Activated CD4-positive, CD25-positive, alpha-beta regulatory T cell (primary cell): ENCODE data around the gene SGMS1.

Experiments used
- DNase-seq, 4 experiments: peaks; one replicate each; lab custom pipeline; 2025; lab: John Stamatoyannopoulos, UW

The SGMS1 gene

DNA sequence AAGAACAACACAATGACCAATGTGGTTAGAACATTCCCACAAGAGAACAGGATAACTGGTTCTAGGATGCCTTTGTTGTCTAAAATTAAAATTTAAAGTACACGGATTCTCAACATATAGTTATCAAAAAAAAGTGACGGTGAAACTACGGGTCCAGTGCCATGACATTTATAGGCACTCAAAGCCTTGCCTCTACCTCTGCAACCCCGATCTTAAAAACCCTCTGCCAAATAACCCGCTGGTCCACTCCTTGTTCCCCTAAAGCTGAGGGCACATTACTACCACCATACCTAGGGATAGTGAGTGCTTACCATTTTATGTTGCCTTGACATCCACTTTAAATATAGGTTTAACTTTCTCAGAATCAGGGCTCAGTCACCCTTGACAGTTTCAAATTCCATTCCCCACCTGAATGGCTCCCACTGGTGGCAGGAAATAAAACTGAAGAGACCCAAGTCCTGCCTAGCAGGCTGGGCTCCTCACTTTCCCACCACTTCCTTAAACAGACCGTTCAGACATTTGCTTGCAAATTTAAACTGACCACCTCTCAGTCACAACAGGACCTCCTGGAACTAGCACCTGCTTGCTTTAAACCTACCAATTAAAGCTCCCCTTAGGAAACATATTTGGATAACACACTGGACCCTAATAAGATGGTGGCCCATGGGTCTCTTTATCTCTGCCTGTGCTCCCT is 202.6 kb downstream of the SGMS1 start:
- DNase-seq, result peak in 3 of 4 experiments; percentile 3 to 6 (median 6)

DNA sequence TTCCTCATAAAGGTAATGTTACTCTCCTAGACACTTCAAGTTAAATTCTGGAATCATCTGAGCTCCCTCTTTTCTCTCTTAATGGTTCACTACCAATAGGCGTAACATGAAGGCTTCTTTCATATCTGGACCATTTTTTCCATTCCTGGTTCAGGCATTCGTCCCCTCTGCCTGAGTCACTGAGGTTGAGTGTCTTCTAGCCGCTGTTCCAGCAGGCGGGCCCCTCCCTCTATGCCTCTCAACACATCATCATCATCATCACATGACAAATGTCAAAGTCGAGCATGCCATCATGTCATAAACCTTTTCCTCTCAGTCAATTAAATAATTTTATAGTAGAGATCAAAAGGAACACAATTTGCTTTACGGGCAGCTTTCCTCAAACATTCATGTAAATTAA is 203.6 kb downstream of the SGMS1 start:
- no peak for DNase-seq

- DNase-seq, result no peak
Observed at GRCh38 chr10:50419756-50420155, 204.0 kb downstream of the SGMS1 start.

DNA sequence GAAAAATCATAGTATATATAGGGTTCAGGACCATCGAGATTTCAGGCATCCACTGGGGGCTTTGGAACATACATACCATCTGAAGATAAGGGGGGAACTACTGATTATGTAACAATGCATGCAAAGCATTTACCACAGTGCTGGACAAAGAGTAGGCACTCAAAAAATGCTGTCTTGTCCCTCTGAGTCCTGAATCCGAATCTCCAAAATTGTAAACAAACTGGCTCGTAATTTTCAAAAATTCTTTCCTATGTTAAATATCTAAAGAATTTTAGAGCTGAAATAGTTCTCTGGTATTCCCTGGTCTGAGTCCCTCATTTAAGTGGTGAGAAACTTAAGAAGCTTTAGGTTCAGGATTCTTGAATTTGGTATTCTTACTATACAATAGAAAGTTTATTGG is 204.7 kb downstream of the SGMS1 start:
- no peak for DNase-seq

DNA sequence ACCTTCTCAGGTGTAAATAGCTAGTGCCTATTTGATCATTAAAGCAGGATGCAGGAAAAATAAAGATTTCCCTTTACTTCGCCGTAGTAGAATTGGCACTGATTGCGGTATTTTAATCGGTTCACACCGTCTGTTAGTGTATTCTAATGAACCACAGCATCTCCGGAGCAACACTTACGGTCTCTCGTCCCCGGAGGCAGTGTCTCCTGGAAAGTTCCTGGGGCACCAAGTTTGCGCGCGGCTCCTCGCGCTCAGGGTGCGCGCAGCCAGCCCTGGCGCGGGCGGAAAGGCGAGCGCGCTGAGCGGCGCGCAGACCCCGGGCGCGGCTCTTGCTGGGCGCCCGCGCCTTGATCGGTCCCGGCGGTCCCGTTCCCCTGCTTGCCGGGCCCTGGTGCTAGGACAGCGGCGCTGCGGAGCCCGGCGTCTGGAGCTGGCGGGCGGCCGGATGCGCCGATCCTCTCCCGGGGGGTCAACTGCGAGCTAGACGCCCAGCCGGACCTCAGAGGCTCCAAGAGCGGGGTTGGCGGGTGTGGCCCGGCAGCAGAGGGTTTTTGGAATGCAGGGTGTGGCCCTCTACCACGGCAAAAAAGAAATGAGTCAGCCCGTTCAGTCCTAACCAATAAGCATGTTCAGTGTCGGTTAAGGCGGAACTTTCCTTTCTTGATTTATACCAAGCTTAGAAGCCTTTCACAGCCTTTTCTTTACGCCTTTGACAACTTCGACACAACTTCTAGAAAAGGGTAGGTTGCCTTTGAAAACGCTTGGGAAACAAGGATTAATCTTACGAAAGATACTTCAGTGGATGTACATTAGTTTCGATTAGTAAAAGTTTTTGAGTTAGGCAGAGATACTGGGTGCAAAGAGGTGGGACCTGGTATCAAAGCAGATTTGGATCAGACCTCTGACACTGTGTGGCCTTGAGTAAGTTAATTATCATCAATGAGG is 205.6 kb downstream of the SGMS1 start:
- DNase-seq, result peak in 2 of 4 experiments; percentile 19 to 23

DNA sequence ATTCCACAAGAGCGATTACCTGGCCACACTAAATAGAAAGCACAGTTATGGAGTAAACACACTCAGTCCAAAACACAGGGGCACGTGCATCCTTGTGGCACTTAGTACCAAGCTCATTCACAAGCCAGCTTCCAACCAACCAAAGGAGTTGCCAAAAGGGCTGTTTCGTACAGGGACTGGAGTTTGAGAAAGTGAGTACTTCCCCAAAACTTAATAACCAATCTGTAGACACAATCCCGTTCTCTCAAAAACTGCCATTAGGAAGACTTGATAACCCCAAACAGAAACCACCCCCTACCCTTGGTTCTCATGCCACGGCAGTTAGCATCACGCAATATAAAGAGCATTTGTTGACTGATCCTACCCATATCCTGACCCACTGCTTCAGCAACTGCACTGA is 206.3 kb downstream of the SGMS1 start:
- no peak for DNase-seq

DNA sequence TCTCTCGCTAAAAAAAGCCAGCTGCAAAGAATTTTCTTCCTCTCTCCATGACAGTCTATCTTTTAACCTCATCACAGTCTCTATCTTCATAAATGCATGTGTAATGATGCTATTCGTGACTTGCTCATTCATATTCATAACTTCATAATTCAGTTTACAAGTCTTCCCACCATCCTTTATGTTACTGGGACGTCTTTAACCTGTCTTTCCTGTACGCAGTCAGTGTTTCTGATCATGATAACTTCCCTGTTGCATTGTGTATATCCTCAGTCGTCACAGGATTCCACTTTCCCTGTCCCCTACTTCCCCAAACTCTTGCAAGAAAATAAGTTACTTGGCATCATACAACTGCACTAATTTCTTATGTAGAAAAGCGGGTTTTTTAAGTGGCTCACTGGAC is 206.9 kb downstream of the SGMS1 start:
- DNase-seq, result no peak

DNA sequence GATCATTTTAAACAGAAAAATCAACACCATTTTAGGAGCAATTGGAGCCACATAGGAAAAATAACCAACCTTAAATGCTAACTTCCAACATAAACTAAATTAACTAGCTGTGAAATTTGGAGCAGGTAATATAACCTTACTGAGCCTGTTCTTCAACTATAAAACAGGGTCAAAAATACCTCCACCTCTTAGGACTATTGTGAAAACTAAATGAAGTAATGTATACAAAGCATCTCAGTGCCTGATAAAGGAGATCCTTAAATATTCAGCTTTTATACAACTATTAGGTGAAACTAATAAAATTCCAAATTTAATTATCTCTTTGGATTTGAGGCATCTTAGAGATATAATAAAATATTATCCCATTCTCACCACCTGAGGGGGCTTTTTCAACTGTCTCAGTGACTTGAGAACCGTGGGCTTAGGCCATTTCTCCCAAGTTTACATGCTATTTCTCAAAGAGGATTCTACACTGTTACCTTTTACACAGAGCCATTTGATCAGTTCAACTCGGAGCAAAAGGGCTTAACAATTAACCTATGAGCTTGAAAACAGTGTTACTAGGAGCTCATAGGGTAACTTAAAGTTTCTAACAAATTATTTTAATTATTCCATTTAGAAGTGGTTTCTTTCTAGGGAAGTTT is 207.5 kb downstream of the SGMS1 start:
- DNase-seq, result no peak

DNA sequence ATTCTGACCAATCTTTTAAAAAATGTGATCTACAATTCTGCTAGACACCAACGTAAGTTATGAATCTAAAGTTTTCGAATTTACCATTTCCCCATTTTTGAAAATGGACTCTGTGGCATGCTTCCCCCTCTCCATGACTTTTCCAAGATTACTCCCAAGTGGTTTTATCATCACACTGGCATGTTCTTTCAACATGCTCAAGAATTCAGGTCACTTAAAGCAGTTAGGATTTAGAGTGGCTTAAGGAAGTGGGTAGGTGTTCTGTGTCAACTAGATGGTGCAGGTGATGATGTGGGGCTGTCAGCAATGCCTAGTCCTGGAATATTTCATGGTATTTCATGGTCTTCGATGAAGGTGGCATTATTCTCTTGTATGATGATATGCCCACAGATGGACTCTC is 208.5 kb downstream of the SGMS1 start:
- DNase-seq, result no peak

GRCh38 chr10:50410066-50410811 is 213.5 kb downstream of the SGMS1 start:
- DNase-seq, result no peak

GRCh38 chr10:50407076-50407801 is 216.5 kb downstream of the SGMS1 start:
- no peak for DNase-seq

- no peak for DNase-seq
Observed at GRCh38 chr10:50406457-50407070, 217.2 kb downstream of the SGMS1 start.

DNA sequence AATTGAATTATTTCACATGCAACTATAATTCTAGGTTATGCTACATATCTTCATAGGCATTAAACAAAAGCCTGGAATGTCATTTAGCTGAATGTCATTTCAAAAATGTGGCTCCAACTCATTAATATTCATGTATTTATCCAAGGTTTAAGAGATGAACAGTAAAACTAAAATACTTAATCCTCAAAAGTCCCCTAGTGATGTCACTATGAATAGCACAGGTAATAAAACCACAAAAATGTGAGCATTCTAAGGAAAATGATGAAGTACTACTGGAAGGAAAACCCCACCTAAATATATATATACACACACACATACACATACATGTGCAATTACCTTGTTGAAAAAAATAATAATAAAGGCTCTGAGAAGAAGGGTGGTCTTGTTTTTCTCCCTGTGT is 218.0 kb downstream of the SGMS1 start:
- DNase-seq, result no peak

- no peak for DNase-seq
Observed at GRCh38 chr10:50404021-50404773, 219.6 kb downstream of the SGMS1 start.

DNA sequence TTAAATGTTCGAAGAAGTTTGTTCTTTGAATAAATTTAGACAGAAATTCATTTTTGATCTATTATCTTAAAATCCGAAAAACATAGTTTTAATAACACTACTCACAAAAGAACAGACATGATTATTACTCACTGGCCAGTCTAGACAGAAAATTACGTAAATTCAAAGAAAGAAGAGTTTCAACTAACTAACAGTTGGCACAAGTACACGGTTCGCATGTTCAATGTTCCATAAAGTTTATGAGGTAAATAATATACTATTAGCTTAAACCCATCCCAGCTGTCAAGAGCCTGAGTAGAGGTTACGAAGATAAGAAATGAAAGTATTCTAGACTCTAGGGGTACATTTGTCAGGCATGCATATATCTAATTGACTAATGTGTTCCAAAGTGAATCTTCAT is 220.7 kb downstream of the SGMS1 start:
- DNase-seq, result no peak

- DNase-seq, result no peak
Observed at GRCh38 chr10:50402466-50402865, 221.3 kb downstream of the SGMS1 start.

GRCh38 chr10:50400694-50401093 is 223.1 kb downstream of the SGMS1 start:
- no peak for DNase-seq

DNA sequence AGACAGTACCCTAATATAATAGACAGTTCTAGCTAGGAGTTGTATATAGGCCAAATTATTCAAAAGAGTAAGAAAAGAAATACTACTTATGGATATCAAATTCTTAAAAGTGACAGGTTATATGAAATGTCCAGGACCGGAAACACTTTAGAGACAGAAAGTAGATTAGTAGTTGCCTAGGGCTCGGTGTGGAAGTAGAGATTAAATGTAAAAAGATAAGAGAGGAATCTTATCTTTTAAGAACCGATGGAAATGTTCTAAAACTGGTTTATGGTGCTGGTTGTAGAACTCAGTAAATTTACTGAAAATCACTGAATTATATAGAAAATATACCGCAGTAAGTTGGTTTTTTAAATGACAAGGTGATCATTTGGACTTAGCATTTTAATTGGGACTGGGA is 224.9 kb downstream of the SGMS1 start:
- DNase-seq, result no peak

- DNase-seq, result no peak
Observed at GRCh38 chr10:50398381-50398780, 225.4 kb downstream of the SGMS1 start.
